HG03457 (cell line): Measurements from ENCODE around the gene RBBP8NL.

Experiments used
- ATAC-seq: cut with Tn5 transposase; IDR thresholded peaks from one replicate; pipeline ENCODE4 v1.9.1; 2021; ENCODE audit warnings: moderate number of reproducible peaks; ENCODE audit not compliant: unreplicated experiment

Gene RBBP8NL

GRCh38 chr20:62427172-62428001, at the start of gene RBBP8NL:
RBBP8NL (minus strand) TSS chr20:62427539; CDS start chr20:62419647, 7,892 bp downstream.
- no peak for ATAC-seq

GRCh38 chr20:62476056-62476838, 48.9 kb upstream of the RBBP8NL start:
- no peak for ATAC-seq

DNA sequence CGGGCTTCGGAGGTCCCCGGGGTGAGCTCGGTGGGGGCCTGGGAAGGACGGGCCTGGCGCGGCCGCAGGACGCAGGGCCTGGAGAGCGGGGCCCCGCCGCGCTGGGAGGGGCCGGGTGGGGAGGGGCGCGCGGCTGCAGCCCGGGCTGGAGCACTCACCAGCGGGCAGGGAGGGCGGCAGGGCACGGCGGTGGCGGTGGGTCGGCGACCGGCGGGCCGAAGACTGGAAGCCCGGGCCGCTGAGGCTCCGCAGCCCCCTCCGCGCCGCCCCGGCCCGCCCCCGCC, 48.4 kb upstream of the RBBP8NL start, which contains the start of gene GATA5:
GATA5 (minus strand) TSS at position 224 of the 284 bp plus-strand sequence. CDS start 474 bp downstream, outside the sequence.
- no peak for ATAC-seq

- no peak for ATAC-seq
These were observed 47.9 kb upstream of the RBBP8NL start for GRCh38 chr20:62475027-62475771.

GRCh38 chr20:62474604-62475026, 47.3 kb upstream of the RBBP8NL start:
- no peak for ATAC-seq

- no peak for ATAC-seq
These were observed 46.6 kb upstream of the RBBP8NL start for GRCh38 chr20:62473717-62474603.

- ATAC-seq, result no peak
These were observed 45.7 kb upstream of the RBBP8NL start for GRCh38 chr20:62472941-62473585.

DNA sequence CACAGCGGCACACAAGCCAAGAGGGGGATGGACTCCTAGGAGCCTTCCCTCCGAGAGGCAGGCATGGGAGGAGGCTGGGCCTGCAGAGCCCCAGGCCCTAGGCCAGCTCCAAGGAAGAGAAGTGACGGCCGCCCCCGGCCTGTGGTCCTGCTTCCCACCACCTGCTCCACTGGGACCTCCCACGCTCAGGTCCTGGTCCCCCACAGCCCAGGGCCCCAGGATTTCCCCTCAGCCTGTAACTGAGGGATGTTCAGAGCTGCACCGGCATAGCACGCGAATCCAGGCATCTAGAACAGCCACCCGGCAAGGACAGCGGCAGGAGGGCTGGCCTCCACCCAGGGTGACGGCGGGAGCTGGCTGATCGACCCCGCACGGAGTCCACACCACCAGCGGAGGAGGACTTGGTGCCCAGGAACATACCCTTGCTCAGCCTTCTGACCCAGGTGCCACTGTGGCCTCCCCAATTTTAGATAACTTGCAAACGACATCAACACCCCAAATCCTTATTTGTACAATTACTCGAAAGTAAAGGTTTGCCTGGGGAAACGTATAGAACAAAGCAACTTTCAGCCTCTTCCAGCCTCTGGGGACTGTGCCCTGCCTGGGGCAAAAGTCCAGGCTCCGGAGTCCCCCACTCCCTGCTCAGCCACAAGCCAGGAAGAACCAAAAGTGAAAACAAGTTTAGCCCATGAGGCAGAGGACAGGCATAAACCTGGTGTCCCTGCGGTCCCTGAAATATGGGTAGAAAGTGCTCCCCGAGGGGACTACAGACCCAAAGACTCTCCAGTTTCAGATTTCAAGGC, 45.0 kb upstream of the RBBP8NL start:
- no peak for ATAC-seq

DNA sequence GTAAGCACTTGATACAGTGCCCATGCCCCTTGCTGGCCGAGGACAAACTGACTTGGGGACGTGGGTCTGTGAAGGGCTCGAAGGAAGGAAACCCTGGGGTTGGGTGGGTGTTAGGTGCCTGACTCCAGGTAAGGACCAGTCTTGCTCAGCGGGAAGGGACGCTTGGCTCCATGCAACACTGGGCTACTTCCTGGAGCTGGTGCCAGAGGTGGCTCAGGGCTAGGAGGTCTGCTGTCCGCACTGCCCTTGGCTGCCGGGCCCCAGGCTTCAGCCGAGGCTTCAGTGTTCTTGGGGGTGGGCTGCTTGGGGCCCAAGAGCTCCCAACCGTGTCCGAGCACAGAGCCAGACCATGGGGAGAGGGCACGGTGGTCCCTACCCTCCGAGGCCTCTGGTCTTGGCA, 43.1 kb upstream of the RBBP8NL start:
- no peak for ATAC-seq

- no peak for ATAC-seq
These were observed 42.7 kb upstream of the RBBP8NL start for GRCh38 chr20:62470001-62470400.

GRCh38 chr20:62469352-62469751, 42.0 kb upstream of the RBBP8NL start:
- ATAC-seq, result no peak

DNA sequence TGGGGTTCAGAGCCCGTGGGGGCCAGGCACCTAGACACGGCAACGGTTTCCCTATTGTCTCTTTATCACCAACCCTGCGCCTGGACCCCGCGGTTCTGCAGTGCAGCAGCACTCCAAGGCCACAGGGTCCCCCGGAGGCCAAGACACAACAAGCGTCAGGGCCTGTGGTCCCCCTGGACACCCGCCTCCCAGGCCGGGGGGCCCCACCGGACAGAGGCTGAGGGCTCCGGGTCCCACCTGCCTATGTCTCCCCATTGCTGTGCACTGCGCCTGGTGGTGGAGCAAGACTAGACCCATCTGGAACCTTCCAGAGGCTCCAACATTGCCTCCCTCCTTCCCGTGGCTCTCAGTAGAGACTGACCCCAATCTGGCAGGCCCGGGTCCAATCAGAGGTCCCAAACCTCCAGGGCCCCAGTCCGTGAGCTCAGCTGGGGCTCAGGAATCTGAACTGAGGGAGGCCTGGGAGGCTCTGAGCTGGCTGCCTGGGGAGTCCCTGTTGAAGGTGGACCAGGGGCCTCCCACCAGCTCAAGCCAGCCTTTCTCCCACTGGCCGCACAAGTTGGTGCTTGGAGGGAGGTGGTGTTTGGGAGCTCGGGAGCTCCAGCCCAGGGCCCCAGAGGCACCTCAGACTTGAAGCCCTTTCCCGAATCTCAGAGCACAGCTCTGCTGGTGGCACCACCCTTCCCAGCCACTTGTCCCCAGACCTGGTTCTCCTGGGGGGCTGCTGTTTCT, 39.6 kb upstream of the RBBP8NL start:
- no peak for ATAC-seq

GRCh38 chr20:62466072-62466760, 38.9 kb upstream of the RBBP8NL start:
- no peak for ATAC-seq

DNA sequence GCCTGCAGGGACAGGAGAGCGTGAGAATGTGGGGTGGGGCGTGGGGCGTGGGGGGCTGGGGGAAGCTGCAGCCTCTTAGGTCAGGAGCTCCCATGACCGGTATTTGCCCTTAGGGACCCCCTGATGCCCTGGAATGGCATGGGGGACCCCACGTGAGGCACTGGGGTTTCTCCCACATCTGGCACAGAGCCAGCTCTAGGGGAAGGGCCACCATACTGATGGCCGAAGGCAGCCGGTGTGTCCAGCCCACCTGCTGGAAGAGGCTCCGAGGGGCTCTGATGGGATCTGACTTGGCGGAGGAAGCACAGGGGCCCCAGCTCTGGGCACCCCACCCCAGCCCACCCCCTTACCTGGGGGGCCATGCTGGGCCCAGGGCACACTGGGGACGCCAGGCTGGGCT, 37.7 kb upstream of the RBBP8NL start:
- ATAC-seq, result no peak

- ATAC-seq, result no peak
These were observed 37.1 kb upstream of the RBBP8NL start for GRCh38 chr20:62464425-62464770.

GRCh38 chr20:62463651-62464424, 36.5 kb upstream of the RBBP8NL start:
- ATAC-seq, result no peak

DNA sequence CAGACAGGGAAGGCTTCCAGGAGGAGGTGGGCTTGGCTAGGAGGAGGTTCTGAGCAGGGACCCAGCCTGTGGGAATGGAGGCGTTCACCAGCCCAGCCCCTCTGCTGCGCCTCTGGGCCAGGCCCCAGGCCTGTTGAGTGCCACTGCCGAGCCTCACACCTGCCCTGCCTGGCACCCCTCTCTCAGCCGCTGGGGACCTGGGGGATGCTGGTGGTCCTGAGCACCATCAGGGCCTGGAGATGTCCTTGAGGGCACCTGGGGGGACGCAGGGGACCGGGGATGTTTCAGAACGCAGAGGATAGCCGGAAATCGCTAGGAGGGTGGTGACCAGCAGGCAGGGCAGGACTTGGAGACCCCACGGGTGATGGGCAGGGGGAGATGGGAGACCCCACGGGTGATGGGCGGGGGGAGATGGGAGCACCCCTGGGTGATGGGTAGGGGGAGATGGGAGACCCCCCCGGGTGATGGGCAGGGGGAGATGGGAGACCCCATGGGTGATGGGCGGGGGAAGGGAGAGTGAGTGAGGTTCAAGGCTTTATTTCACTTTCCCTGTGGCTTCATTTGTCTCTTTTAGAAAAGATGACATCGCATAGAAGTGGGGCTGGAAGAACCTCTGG, 35.7 kb upstream of the RBBP8NL start:
- no peak for ATAC-seq
